GM19467 (cell line): ENCODE results near the gene GFOD2.
A peak's percentile ranks its signal among the peaks of the same experiment; 100 is the strongest.
"Not testable (repeated sequence)": the region's sequence is repeated elsewhere in the genome, so short reads cannot be mapped to it uniquely, and the experiment has no call there.

Experiments
- ATAC-seq: cut with Tn5 transposase; IDR thresholded peaks from one replicate; pipeline ENCODE4 v1.9.1; 2021; ENCODE audit warnings: mild to moderate bottlenecking, moderate library complexity; ENCODE audit not compliant: unreplicated experiment

Gene GFOD2, protein sequence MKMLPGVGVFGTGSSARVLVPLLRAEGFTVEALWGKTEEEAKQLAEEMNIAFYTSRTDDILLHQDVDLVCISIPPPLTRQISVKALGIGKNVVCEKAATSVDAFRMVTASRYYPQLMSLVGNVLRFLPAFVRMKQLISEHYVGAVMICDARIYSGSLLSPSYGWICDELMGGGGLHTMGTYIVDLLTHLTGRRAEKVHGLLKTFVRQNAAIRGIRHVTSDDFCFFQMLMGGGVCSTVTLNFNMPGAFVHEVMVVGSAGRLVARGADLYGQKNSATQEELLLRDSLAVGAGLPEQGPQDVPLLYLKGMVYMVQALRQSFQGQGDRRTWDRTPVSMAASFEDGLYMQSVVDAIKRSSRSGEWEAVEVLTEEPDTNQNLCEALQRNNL

GRCh38 chr16:67719048-67719777, at the start of gene GFOD2:
TSS of gene GFOD2 (minus strand) at chr16:67719316. CDS start at chr16:67685715, 33,601 bp downstream.
- peak; percentile 75 for ATAC-seq

GRCh38 chr16:67767953-67768352, 48.8 kb upstream of the GFOD2 start:
- no peak for ATAC-seq

DNA sequence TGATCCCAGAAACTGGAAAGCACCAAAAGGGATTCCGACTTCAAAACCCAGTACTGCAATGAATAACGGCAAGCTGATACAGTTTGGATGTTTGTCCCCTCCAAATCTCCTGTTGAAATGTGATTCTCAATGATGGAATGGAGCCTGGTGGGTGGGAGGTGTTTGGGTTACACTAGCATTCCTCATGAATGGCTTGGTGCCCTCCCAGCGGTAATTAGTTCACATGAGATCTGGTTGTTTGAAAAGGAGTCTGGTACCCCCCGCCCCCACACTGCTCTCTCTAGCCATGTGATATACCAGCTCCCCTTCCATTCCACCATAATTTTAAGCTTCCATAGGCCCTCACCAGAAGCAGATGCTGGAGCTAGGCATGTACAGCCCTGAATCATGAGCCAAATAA, 47.2 kb upstream of the GFOD2 start:
- ATAC-seq, result no peak

DNA sequence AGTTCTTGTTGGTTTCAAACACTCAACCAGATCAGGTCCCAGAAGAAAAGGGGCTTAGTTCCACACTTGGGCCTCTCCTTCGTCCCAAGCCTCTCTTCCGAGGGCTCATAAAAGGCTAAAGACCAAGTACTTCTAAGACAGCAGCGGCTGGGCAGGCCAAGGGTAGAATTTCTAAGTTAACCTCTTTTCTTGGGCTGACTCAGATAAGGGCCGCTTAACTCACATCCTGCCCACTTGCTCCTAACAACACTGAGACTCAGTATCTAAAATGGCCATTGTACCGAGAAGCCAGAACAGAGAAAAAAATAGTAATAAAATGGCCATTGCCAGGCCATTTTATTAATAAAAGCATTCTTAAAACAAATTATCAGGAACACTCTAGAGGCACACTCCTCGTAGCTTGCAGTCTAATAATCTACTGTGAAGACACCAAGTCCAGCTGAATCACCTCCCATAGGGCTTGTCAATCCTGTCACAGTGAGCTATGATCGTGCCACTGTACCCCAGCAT, 45.1 kb upstream of the GFOD2 start:
- ATAC-seq, result no peak

GRCh38 chr16:67763066-67763465, 44.0 kb upstream of the GFOD2 start:
- no peak for ATAC-seq

DNA sequence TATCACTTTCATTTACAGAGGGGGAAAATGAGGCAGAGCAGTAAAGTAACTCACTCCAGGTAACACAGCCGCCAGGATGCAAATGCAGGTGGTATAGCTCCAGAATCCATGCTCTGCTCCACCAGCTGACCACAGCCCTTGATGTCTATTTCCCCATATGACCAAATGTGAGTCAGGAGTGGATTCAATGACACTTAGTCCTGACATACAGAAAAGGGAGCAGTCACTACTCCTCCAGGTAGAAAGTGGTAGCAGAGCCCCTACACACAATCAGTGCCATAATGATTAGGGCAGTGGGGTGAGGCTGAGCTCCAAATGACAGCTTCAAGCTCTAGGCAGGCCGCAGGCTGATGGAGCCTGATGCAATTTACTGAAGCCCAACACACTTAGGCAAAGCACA, 43.3 kb upstream of the GFOD2 start:
- ATAC-seq, result no peak

DNA sequence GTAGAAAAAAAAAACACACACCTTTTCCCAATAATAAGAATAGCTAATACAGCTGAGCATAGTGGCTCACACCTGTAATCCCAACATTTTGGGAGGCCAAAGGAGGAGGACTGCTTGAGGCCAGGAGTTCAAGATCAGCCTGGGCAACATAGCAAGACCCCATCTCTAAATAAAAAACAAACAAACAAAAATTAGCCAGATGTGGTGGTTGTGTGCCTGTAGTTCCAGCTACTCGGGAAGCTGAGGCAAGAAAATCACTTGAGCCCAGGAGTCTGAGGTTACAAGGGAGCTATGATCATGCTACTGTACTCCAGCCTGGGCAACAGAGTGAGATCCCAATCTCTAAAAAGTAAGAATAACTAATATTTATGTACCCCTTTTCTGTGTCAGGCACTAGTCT, 42.8 kb upstream of the GFOD2 start:
- no peak for ATAC-seq

GRCh38 chr16:67760956-67761230, 41.8 kb upstream of the GFOD2 start:
- ATAC-seq, result no peak

GRCh38 chr16:67760206-67760955, 41.3 kb upstream of the GFOD2 start:
- ATAC-seq, result no peak

DNA sequence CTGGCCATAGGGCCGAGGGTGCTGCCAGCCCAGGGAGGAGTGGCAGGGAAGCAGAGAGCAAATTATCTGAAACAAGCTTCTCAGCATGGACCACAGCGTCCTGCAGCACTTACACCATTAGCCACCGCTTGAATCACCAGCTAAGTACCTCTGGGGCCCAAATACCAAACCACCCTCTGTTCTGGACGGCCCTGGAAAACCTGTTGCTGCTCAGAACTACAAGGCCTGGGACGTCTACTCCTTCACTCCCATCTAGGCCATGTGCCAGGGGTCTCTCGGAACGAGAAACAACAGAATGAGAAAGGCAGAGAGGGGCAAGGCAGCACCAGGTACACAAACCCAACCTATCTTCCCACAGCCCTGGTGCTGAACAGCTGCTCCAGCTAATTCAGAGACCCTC, 39.9 kb upstream of the GFOD2 start:
- ATAC-seq, result no peak

DNA sequence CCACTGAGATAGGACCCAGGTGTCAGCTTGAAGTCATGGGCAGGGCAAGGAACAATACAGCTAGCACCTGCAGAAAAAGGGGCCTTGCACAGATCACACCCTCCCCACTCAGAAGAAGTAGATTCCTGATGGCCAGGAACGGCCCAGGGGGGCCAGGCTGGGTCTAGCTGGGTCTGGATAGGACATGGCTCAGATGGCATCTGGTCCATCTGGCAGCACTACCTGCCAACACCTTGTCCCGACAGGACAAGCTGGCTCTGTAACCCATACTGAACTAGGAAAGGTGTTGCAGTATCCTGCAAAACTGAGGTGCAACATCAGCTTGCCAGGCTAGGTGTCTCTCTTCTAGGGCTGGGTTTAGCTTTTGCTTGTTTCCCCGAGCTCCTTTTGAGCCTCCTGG, 38.9 kb upstream of the GFOD2 start:
- no peak for ATAC-seq

- no peak for ATAC-seq
Measured at GRCh38 chr16:67752641-67753040, 33.5 kb upstream of the GFOD2 start.

- not testable (repeated sequence) for ATAC-seq
Measured at GRCh38 chr16:67751331-67751730, 32.2 kb upstream of the GFOD2 start.

DNA sequence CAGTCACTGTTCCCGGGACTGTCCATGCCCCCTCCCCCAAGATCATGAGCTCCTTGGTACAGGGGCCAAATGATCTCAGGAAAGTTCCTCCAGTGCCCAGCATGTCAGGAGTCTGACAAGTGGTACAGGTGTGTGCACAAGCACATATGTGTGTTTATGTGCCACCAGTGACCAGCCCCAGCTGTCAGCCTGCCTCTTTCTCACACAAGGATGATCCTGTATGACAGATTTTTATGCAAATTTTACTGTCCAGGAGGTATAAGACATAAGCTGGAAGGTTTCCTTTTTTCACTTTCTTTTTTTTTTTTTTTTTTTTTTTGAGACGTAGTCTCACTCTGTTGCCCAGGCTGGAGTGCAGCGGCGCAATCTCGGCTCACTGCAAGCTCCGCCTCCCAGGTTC, 31.4 kb upstream of the GFOD2 start:
- ATAC-seq, result no peak

GRCh38 chr16:67749436-67750078, 30.4 kb upstream of the GFOD2 start:
- ATAC-seq, result no peak

GRCh38 chr16:67748834-67749233, 29.7 kb upstream of the GFOD2 start:
- ATAC-seq, result no peak

DNA sequence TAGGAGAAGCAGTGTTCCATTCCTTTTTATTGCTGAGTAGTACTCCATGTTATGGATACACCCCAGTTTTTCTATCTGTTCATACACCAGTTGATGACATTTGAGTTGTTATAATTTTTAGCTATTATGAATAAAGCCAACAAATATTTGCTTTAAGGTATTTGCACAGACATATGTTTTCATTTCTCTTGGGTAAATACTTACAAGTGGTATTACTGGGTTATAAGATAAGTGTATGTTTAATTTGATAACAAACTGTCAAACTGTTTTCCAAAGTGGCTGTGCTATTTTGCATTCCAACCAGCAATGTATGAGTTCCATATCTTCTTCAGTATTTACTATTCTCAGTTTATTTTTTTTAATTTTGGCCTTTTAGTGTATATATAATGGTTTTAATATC, 27.7 kb upstream of the GFOD2 start:
- no peak for ATAC-seq

- ATAC-seq, result no peak
Measured at GRCh38 chr16:67741118-67741517, 22.0 kb upstream of the GFOD2 start.

- no peak for ATAC-seq
Measured at GRCh38 chr16:67740391-67740790, 21.3 kb upstream of the GFOD2 start.

- no peak for ATAC-seq
Measured at GRCh38 chr16:67736858-67737257, 17.7 kb upstream of the GFOD2 start.

DNA sequence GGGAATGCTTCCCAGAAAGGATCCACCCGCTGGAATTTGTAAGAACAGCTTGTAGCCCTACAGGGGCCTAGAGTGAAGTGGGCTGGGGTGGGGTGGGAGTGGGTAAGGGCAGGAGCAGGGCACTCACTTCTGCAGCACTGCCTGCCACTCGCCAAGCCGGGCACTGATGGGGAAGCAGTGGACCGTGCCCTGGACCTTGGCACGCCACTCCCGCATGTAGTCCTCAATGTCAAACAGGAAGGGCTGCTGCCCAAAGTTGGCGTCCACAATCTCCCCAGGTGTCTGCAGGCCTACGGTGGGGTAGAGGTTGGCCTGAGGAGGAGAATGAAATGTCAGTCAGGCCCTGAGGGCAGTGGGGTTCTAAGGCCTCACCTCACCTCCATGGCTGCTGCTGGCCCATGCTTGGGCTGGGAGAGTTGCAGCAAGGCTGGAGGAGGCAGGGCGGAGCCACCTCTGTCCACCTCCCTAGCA, 15.7 kb upstream of the GFOD2 start:
- ATAC-seq, result no peak
